ENCODE results near the gene CEP290. TPM values are rescaled to one million over a fixed set of nuclear protein-coding genes. Genes with fewer than 3 reads are reported as not detected.

The CEP290 gene
- total and polyA plus RNA-seq, 2 donors (not counting 3 experiments of a cell fraction or from before 2014, with no cell fraction given): 3.9 to 16.5 TPM

- H3K9me1 ChIP-seq (replicated peaks; ENCODE audit: control insufficient read depth, extremely low read depth, insufficient read depth, low read length): no peaks in the 10 kb centered on the region
- no peak within 1 kb of the TSS for H3K4me2 ChIP-seq (ENCODE audit: insufficient read depth, low read length)
- no peak within 1 kb of the TSS for H2AFZ ChIP-seq (ENCODE audit: low read depth, low read length)
- CTCF ChIA-PET: no interaction called here
- no TSS peak for BruUV-seq (replicated peaks)
- FAIRE-seq (no peak), DNase-seq (ENCODE audit: low read depth, low spot score) (no peak)
- H3K4me1 ChIP-seq (ENCODE audit: control insufficient read depth, extremely low read depth, insufficient read depth, low read length): no peaks in the 10 kb centered on the region
- H3K79me2 ChIP-seq (ENCODE audit: control insufficient read depth, insufficient read depth, low read length): no peaks in the 10 kb centered on the region
- H3K4me3 ChIP-seq (replicated peaks in 1 of 3; ENCODE audit: insufficient read depth in 1 of 3, low read depth in 1 of 3, low read length in 3 of 3): no peak within 1 kb of the TSS
- no peak for TF ChIP-seq GATA2 (IDR thresholded peaks at IDR 0.05; ENCODE audit: insufficient read depth, insufficient read length, low read depth, low read length)
- dilution Hi-C loops (cut with MboI; ENCODE audit: extremely low pct_ligation_motif_present, low sequenced_read_pairs) (no loop called here), intact Hi-C loops (cut with micrococcal nuclease) (no loop called here)
- H4K20me1 ChIP-seq (replicated peaks; ENCODE audit: control insufficient read depth, extremely low read depth, insufficient read depth, low read length): no peaks in the 10 kb centered on the region
- H3K36me3 ChIP-seq (ENCODE audit: control insufficient read depth in 2 of 2, extremely low read depth in 1 of 2, insufficient read depth in 2 of 2, low read length in 2 of 2): no peaks in the 10 kb centered on the region
- H3K9ac ChIP-seq (replicated peaks; ENCODE audit: extremely low read depth, insufficient read depth, low read length): no peak within 1 kb of the TSS
- POLR2A ChIA-PET: no interaction called here
- H3K27ac ChIP-seq (ENCODE audit: insufficient read depth, low read depth, low read length): no peak within 1 kb of the TSS
- no peaks in the 10 kb centered on the region for H3K27me3 ChIP-seq (ENCODE audit: control insufficient read depth in 2 of 2, insufficient read depth in 2 of 2, low read length in 2 of 2)
- no peaks in the 10 kb centered on the region for H3K9me3 ChIP-seq (replicated peaks; ENCODE audit: control insufficient read depth, insufficient read depth, low read length)
These were observed 112.7 kb downstream of the CEP290 start, which contains the start of gene C12orf50 for GRCh38 chr12:88029093-88029665. TSS of gene C12orf50 (minus strand) at chr12:88029401. CDS start at chr12:88026962, 2,439 bp downstream.

- H3K4me2 ChIP-seq (ENCODE audit: insufficient read depth, low read length): no peak overlapping the region
- no peaks in the 10 kb centered on the region for H4K20me1 ChIP-seq (replicated peaks; ENCODE audit: control insufficient read depth, extremely low read depth, insufficient read depth, low read length)
- CTCF ChIA-PET: no interaction called here
- no peak for DNase-seq (ENCODE audit: low read depth, low spot score)
- H3K36me3 ChIP-seq (ENCODE audit: control insufficient read depth in 2 of 2, extremely low read depth in 1 of 2, insufficient read depth in 2 of 2, low read length in 2 of 2): no peaks in the 10 kb centered on the region
- no peaks in the 10 kb centered on the region for H3K9me3 ChIP-seq (replicated peaks; ENCODE audit: control insufficient read depth, insufficient read depth, low read length)
- no peaks in the 10 kb centered on the region for H3K27me3 ChIP-seq (ENCODE audit: control insufficient read depth in 2 of 2, insufficient read depth in 2 of 2, low read length in 2 of 2)
- no peak overlapping the region for H3K27ac ChIP-seq (ENCODE audit: insufficient read depth, low read depth, low read length)
- H3K9ac ChIP-seq (replicated peaks; ENCODE audit: extremely low read depth, insufficient read depth, low read length): no peak overlapping the region
- no peak for FAIRE-seq
- dilution Hi-C loops (cut with MboI; ENCODE audit: extremely low pct_ligation_motif_present, low sequenced_read_pairs) (no loop called here), intact Hi-C loops (cut with micrococcal nuclease) (no loop called here)
- POLR2A ChIA-PET: no interaction called here
- H3K79me2 ChIP-seq (ENCODE audit: control insufficient read depth, insufficient read depth, low read length): no peaks in the 10 kb centered on the region
- no peaks in the 10 kb centered on the region for H3K9me1 ChIP-seq (replicated peaks; ENCODE audit: control insufficient read depth, extremely low read depth, insufficient read depth, low read length)
- BruUV-seq (replicated peaks): no TSS peak
- no peak overlapping the region for H2AFZ ChIP-seq (ENCODE audit: low read depth, low read length)
- H3K4me3 ChIP-seq (replicated peaks in 1 of 3; ENCODE audit: insufficient read depth in 1 of 3, low read depth in 1 of 3, low read length in 3 of 3): no peak overlapping the region
- H3K4me1 ChIP-seq (ENCODE audit: control insufficient read depth, extremely low read depth, insufficient read depth, low read length): no peaks in the 10 kb centered on the region
- TF ChIP-seq POLR2AphosphoS5 (IDR thresholded peaks at IDR 0.05; ENCODE audit: insufficient read depth, low read depth, low read length) (no peak), FOS (IDR thresholded peaks at IDR 0.05; ENCODE audit: borderline replicate concordance, insufficient read depth, low read length) (no peak), GATA2 (IDR thresholded peaks at IDR 0.05; ENCODE audit: insufficient read depth, insufficient read length, low read depth, low read length) (no peak), EZH2 (IDR thresholded peaks at IDR 0.05; ENCODE audit: borderline replicate concordance, low read depth, low read length, severe bottlenecking) (no peak), MAX (IDR thresholded peaks at IDR 0.05; ENCODE audit: insufficient read depth, insufficient read length) (no peak), POLR2A (IDR thresholded peaks at IDR 0.05; ENCODE audit: low read depth, low read length) (no peak)
These were observed 115.7 kb downstream of the CEP290 start for GRCh38 chr12:88026196-88026595.

Data from endothelial cell of umbilical vein (primary cell).